Endothelial cell of umbilical vein (primary cell): Measurements from ENCODE around the gene AMT. TPM values are rescaled to one million over a fixed set of nuclear protein-coding genes. Genes with fewer than 3 reads are reported as not detected.

Experiments used
- BruUV-seq: library from RNA; stranded (reverse); fragments of 400-500 nt; replicated peaks from 2 replicates; lab custom pipeline; 2021; lab: Mats Ljungman, UMichigan
- CTCF ChIA-PET: fragments of 300-600, 350-600 bp; sonication (Branson Sonifier 250); formaldehyde crosslinking; loops from one replicate; lab custom pipeline; 2021; ENCODE audit warnings: antibody characterized with exemption, inconsistent platforms; lab: Charles Lee
- POLR2A ChIA-PET: fragments of 300-600, 350-600 bp; sonication (Branson Sonifier 250); formaldehyde crosslinking; loops from one replicate; lab custom pipeline; 2021; ENCODE audit warnings: antibody characterized with exemption, inconsistent platforms; lab: Charles Lee
- DNase-seq: peaks from one replicate; pipeline ENCODE4 v3.0.0-alpha.2; 2011; ENCODE audit warnings: low read depth, low spot score
- FAIRE-seq: peaks from 2 replicates; lab custom pipeline; 2011; peaks lifted over from hg19 to GRCh38; lab: Jason Lieb, UNC
- H2AFZ ChIP-seq: 2 replicates; pipeline ENCODE4 v1.6.0; 2012; ENCODE audit warnings: low read depth, low read length, control low read depth, inconsistent platforms
- H3K27ac ChIP-seq: 2 replicates; pipeline ENCODE4 v1.5.1; 2011; ENCODE audit warnings: low read depth, mild to moderate bottlenecking, control low read depth, low read length, moderate library complexity; ENCODE audit not compliant: insufficient read depth
- H3K27me3 ChIP-seq, 2 experiments: 2 replicates each; pipeline versions ENCODE4 v1.6.0 to v1.6.1; 2011; ENCODE audit warnings: low read length in 2 of 2, mixed read lengths in 1 of 2; ENCODE audit not compliant: control insufficient read depth in 2 of 2, insufficient read depth in 2 of 2
- H3K36me3 ChIP-seq, 2 experiments: 2 replicates in 1 of 2; 3 replicates in 1 of 2; pipeline ENCODE4 v1.5.1; 2011; ENCODE audit warnings: low read length in 2 of 2, mild to moderate bottlenecking in 1 of 2, moderate library complexity in 1 of 2; ENCODE audit not compliant: control insufficient read depth in 2 of 2, insufficient read depth in 2 of 2; ENCODE audit errors: extremely low read depth in 1 of 2
- H3K4me1 ChIP-seq: 3 replicates; pipeline ENCODE4 v1.5.1; 2011; ENCODE audit warnings: mild to moderate bottlenecking, low read length; ENCODE audit not compliant: control insufficient read depth, insufficient read depth; ENCODE audit errors: extremely low read depth
- H3K4me2 ChIP-seq: 2 replicates; pipeline ENCODE4 v1.6.1; 2011; ENCODE audit warnings: low read length, control low read depth, mixed read lengths; ENCODE audit not compliant: insufficient read depth
- H3K4me3 ChIP-seq, 3 experiments: fragments of 200-600 bp in 1 of 3; sonication (generic), shearing (Covaris generic) in 1 of 3; replicated peaks in 1 of 3; 2 replicates each; pipeline ENCODE4 v1.5.1; 2011 to 2016; ENCODE audit warnings: control low read depth in 3 of 3, low read length in 3 of 3, mild to moderate bottlenecking in 2 of 3, inconsistent platforms in 1 of 3, low read depth in 1 of 3, moderate library complexity in 1 of 3; ENCODE audit not compliant: insufficient read depth in 1 of 3
- H3K79me2 ChIP-seq: 2 replicates; pipeline ENCODE4 v1.6.0; 2012; ENCODE audit warnings: low read length, inconsistent platforms; ENCODE audit not compliant: control insufficient read depth, insufficient read depth
- H3K9ac ChIP-seq: replicated peaks from 2 replicates; pipeline ENCODE3; 2011; ENCODE audit warnings: low read length, control low read depth; ENCODE audit not compliant: insufficient read depth; ENCODE audit errors: extremely low read depth
- H3K9me1 ChIP-seq: replicated peaks from 3 replicates; pipeline ENCODE4 v1.6.0; 2011; ENCODE audit warnings: mild to moderate bottlenecking, low read length; ENCODE audit not compliant: control insufficient read depth, insufficient read depth; ENCODE audit errors: extremely low read depth
- H3K9me3 ChIP-seq: replicated peaks from 2 replicates; pipeline ENCODE4 v1.5.1; 2012; ENCODE audit warnings: low read length, inconsistent platforms; ENCODE audit not compliant: control insufficient read depth, insufficient read depth
- H4K20me1 ChIP-seq: replicated peaks from 2 replicates; pipeline ENCODE3; 2011; ENCODE audit warnings: mild to moderate bottlenecking, low read length; ENCODE audit not compliant: control insufficient read depth, insufficient read depth; ENCODE audit errors: extremely low read depth
- CTCF ChIP-seq, 2 donors: IDR thresholded peaks; 1 replicate in 1 of 2; 2 replicates in 1 of 2; pipeline ENCODE4 v1.5.1; 2011; ENCODE audit warnings: low read length in 2 of 2, mild to moderate bottlenecking in 2 of 2, moderate library complexity in 2 of 2, control low read depth in 1 of 2, inconsistent platforms in 1 of 2, low read depth in 1 of 2; ENCODE audit not compliant: insufficient read depth in 1 of 2; ENCODE audit errors: extremely low read depth in 1 of 2
- EZH2 ChIP-seq: IDR thresholded peaks from 2 replicates; pipeline ENCODE4 v1.6.1; 2012; ENCODE audit warnings: borderline replicate concordance, low read depth, mild to moderate bottlenecking, moderate library complexity, low read length, inconsistent platforms; ENCODE audit not compliant: severe bottlenecking
- FOS ChIP-seq: IDR thresholded peaks from 2 replicates; pipeline ENCODE4 v1.6.1; 2011; ENCODE audit warnings: mild to moderate bottlenecking, low read length, moderate library complexity, borderline replicate concordance; ENCODE audit not compliant: insufficient read depth
- GATA2 ChIP-seq: IDR thresholded peaks from 2 replicates; pipeline ENCODE4 v1.7.0; 2011; ENCODE audit warnings: low read depth, mild to moderate bottlenecking, moderate library complexity, mixed read lengths, low read length; ENCODE audit not compliant: insufficient read length, insufficient read depth
- JUN ChIP-seq: IDR thresholded peaks from 2 replicates; pipeline ENCODE4 v1.6.1; 2011; ENCODE audit warnings: borderline replicate concordance, low read depth; ENCODE audit not compliant: insufficient read length, insufficient read depth
- MAX ChIP-seq: IDR thresholded peaks from 2 replicates; pipeline ENCODE4 v1.6.1; 2011; ENCODE audit not compliant: insufficient read depth, insufficient read length
- MYC ChIP-seq: IDR thresholded peaks from one replicate; pipeline ENCODE4 v1.6.1; 2011; ENCODE audit warnings: mild to moderate bottlenecking, low read depth, low read length
- POLR2A ChIP-seq: IDR thresholded peaks from 2 replicates; pipeline ENCODE4 v1.6.1; 2012; ENCODE audit warnings: low read depth, mild to moderate bottlenecking, control low read depth, low read length
- POLR2AphosphoS5 ChIP-seq: IDR thresholded peaks from 2 replicates; pipeline ENCODE4 v1.6.1; 2012; ENCODE audit warnings: low read depth, mild to moderate bottlenecking, control low read depth, low read length, moderate library complexity; ENCODE audit not compliant: insufficient read depth
- dilution Hi-C: fragments of 300-500 bp; cut with MboI; formaldehyde crosslinking; loops from one replicate; pipeline ENCODE4 v1.15.0; 2019; ENCODE audit warnings: low sequenced_read_pairs; ENCODE audit not compliant: extremely low pct_ligation_motif_present
- intact Hi-C: fragments of 100-400 bp; cut with micrococcal nuclease; formaldehyde crosslinking; loops from one replicate; pipeline ENCODE4 v1.10.0; 2022
- polyA plus RNA-seq, 4 experiments: library from polyadenylated mRNA; depleted of rRNA in 3 of 4; stranded (reverse) in 3 of 4; unstranded in 1 of 4; fragments of >200 nt; gene quantifications; 2 replicates each; pipeline versions ENCODE4 v1.2.1 to v1.2.3, GENCODE V29; 2011 to 2012; ENCODE audit warnings: missing spikeins in 1 of 4
- total RNA-seq: library from RNA; stranded (reverse); gene quantifications from 2 replicates; pipeline ENCODE4 v1.2.3, GENCODE V29; 2021

AMT gene
- total and polyA plus RNA-seq, 2 donors (not counting 3 experiments of a cell fraction or from before 2014, with no cell fraction given) = 4.4 to 9.0 TPM

- Histone ChIP-seq H3K4me2 (peak overlapping the region; percentile 99), H2AFZ (peak overlapping the region; percentile 21), H3K9me3 (no peaks in the 10 kb centered on the region), H3K27me3 (no peaks in the 10 kb centered on the region), H3K4me3 (peak overlapping the region; percentile 69 to 100 (median 99)), H3K9ac (peak overlapping the region; percentile 94), H3K79me2 (peaks cover 67% of the 10 kb centered on the region), H3K4me1 (peaks cover 39% of the 10 kb centered on the region), H3K36me3 (peaks cover 0 to 4% of the 10 kb centered on the region in 2 experiments), H3K9me1 (no peaks in the 10 kb centered on the region), H4K20me1 (peaks cover 16% of the 10 kb centered on the region), H3K27ac (peak overlapping the region; percentile 79)
- POLR2A ChIA-PET = interaction anchor here (0.7 to 2.0 kb wide), 11 partner anchors 8 to 317 kb away, joined by 3 to 14 read pairs (median 5); partner anchors contain the start of genes NICN1, QRICH1 and USP4
- DNase-seq = no peak
- TF ChIP-seq MAX (no peak), JUN (no peak), EZH2 (no peak), MYC (no peak), GATA2 (no peak), FOS (no peak), CTCF (IDR thresholded peaks at IDR 0.05; ENCODE audit: extremely low read depth in 1 of 2, insufficient read depth in 1 of 2, low read depth in 1 of 2, low read length in 2 of 2) (no peak), POLR2AphosphoS5 (no peak), POLR2A (no peak)
- FAIRE-seq = no peak
- no TSS peak for BruUV-seq
- CTCF ChIA-PET = interaction anchor here (0.7 to 2.0 kb wide), 10 partner anchors 14 to 390 kb away, joined by 3 to 13 read pairs (median 4); partner anchors contain the start of genes GPX1, NDUFAF3, NICN1 and USP4
- intact Hi-C loops (loop anchor here (5.0 kb wide), 1 partner anchor 319 kb away; the partner anchor contains the start of gene QRICH1), dilution Hi-C loops (no loop called here)
These were observed 10.7 kb downstream of the AMT start for GRCh38 chr3:49411535-49411967.
